Right atrium auricular region (tissue), 2 donors: Measurements from ENCODE around the gene SERINC4. TPM values are rescaled to one million over a fixed set of nuclear protein-coding genes. Genes with fewer than 3 reads are reported as not detected.
A peak's percentile ranks its signal among the peaks of the same experiment; 100 is the strongest.
"Not testable (repeated sequence)": the region's sequence is repeated elsewhere in the genome, so short reads cannot be mapped to it uniquely, and the experiment has no call there.

ENCODE experiments used
- DNase-seq: peaks from one replicate; pipeline ENCODE4 v3.0.0-alpha.2; 2019; ENCODE audit warnings: low spot score
- H3K27ac ChIP-seq, 2 donors: fragments of 200-600 bp; sonication (generic); 1 replicate in 1 of 2; 2 replicates in 1 of 2; pipeline ENCODE4 v1.5.1; 2016 to 2019
- H3K27me3 ChIP-seq, 2 donors: fragments of 200-600 bp; sonication (generic); one replicate each; pipeline versions ENCODE4 v1.5.1 to v1.6.0; 2017 to 2019
- H3K36me3 ChIP-seq: fragments of 200-600 bp; sonication (generic); one replicate; pipeline ENCODE4 v1.5.1; 2016
- H3K4me1 ChIP-seq, 2 donors: fragments of 200-600 bp; sonication (generic); one replicate each; pipeline versions ENCODE4 v1.5.1 to v1.6.0; 2017 to 2019
- H3K4me3 ChIP-seq, 2 donors: fragments of 200-600 bp; sonication (generic); 1 replicate in 1 of 2; 2 replicates in 1 of 2; pipeline ENCODE4 v1.5.1; 2017 to 2019; ENCODE audit warnings: mild to moderate bottlenecking in 1 of 2, moderate library complexity in 1 of 2
- H3K9me3 ChIP-seq, 2 donors: fragments of 200-600 bp; sonication (generic); one replicate each; pipeline ENCODE4 v1.5.1; 2019
- total RNA-seq, 2 donors: library from RNA; depleted of rRNA; stranded (reverse); fragments of >200 nt; gene quantifications; one replicate each; pipeline ENCODE4 v1.1.0, GENCODE V29; 2016
- TF ChIP-seq, protein P1 (sequence below), 2 donors: fragments of 200-600 bp; sonication (generic); IDR thresholded peaks; one replicate each; pipeline ENCODE4 v1.5.1; 2019; ENCODE audit warnings: antibody characterized with exemption in 2 of 2

SERINC4 gene
- total RNA-seq, 2 donors from 2014 or later: 0.71 TPM; not detected in 1

DNA sequence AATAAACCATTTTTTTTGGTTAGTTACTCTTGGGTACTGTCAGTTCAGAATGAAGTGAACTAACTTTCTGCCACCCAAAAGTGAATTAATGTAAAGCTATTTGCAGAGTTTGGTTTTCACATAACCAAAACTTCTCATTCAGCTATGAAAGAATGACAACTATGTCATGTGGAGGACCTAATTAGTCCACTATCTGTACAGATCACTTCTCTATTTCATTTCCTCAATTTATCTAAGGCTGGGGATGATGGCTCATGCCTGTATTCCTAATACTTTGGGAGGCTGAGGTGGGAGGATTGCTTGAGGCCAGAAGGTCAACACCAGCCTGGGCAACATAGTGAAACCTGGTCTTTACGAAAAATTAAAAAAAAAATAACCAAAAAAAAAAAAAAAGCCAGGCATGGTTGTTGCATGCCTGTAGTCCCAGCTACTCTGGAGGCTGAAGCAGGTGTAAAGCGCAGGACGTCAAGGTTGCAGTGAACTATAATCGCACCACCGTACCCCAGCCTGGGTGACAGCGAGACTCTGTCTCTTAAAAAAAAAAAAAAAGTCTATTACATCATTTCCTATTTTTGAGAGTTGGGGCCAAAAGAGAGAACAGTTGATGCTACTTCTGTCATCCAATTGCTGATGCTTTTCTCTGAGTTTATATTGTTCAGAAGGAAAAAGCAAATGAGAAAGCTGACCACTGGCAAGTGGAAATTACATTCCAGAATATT, 9.1 kb upstream of the SERINC4 start:
- Histone ChIP-seq H3K27ac (no peak overlapping the region), H3K36me3 (peaks cover 100% of the 10 kb centered on the region), H3K4me3 (no peak overlapping the region), H3K9me3 (no peaks in the 10 kb centered on the region), H3K27me3 (no peaks in the 10 kb centered on the region), H3K4me1 (no peaks in the 10 kb centered on the region)
- TF ChIP-seq, protein P1, sequence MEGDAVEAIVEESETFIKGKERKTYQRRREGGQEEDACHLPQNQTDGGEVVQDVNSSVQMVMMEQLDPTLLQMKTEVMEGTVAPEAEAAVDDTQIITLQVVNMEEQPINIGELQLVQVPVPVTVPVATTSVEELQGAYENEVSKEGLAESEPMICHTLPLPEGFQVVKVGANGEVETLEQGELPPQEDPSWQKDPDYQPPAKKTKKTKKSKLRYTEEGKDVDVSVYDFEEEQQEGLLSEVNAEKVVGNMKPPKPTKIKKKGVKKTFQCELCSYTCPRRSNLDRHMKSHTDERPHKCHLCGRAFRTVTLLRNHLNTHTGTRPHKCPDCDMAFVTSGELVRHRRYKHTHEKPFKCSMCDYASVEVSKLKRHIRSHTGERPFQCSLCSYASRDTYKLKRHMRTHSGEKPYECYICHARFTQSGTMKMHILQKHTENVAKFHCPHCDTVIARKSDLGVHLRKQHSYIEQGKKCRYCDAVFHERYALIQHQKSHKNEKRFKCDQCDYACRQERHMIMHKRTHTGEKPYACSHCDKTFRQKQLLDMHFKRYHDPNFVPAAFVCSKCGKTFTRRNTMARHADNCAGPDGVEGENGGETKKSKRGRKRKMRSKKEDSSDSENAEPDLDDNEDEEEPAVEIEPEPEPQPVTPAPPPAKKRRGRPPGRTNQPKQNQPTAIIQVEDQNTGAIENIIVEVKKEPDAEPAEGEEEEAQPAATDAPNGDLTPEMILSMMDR (IDR thresholded peaks at IDR 0.05): no peak
- DNase-seq: no peak

DNA sequence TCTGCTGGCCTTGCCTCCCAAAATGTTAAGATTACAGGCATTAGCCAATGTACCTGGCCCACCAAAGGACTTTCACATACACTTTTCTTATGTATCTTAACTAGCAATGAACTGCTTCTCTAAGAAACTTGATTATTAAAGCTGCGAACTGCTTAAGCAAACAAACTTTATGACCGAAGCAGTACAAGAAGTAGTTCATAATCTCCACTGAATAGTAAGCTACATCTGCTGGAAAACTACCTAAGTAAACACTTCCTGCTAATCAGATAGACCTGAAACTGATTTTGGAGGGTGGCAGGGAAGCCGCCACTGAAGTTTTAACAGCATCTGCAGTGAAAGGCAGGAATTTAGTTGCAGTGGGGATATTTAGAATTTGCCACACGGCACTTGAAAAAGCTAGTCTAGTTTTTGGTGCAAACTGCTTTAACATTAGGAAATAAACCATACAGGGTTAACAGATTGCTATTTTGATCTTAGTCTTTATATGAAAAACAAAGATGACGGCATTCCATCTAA, 8.5 kb upstream of the SERINC4 start:
- H3K27me3 ChIP-seq: no peaks in the 10 kb centered on the region
- no peak for DNase-seq
- H3K9me3 ChIP-seq: no peaks in the 10 kb centered on the region
- H3K27ac ChIP-seq: no peak overlapping the region
- H3K36me3 ChIP-seq: peaks cover 95% of the 10 kb centered on the region
- TF ChIP-seq, protein P1 (IDR thresholded peaks at IDR 0.05): no peak
- H3K4me3 ChIP-seq: no peak overlapping the region
- H3K4me1 ChIP-seq: no peaks in the 10 kb centered on the region

DNA sequence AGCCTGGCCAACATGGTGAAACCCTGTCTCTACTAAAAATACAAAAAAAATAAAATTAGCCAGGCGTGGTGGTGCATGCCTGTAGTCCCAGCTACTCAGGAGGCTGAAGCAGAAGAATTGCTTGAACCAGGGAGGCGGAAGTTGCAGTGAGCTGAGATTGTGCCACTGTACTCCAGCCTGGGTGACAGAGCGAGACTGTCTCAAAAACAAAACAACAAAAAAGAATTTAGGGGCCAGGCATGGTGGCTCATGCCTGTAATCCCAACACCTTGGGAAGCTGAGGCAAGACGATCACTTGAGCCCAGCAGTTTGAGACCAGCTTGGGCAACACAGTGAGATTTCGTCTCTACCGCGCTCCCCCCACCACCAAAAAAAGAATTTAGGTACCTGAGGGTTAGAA, 2.7 kb upstream of the SERINC4 start:
- not testable (repeated sequence) for H3K27ac ChIP-seq, DNase-seq, H3K4me3 ChIP-seq, H3K27me3 ChIP-seq, H3K9me3 ChIP-seq
- Histone ChIP-seq H3K36me3 (peaks cover 68% of the 10 kb centered on the region), H3K4me1 (peaks cover 0 to 24% of the 10 kb centered on the region in 2 donors)

DNA sequence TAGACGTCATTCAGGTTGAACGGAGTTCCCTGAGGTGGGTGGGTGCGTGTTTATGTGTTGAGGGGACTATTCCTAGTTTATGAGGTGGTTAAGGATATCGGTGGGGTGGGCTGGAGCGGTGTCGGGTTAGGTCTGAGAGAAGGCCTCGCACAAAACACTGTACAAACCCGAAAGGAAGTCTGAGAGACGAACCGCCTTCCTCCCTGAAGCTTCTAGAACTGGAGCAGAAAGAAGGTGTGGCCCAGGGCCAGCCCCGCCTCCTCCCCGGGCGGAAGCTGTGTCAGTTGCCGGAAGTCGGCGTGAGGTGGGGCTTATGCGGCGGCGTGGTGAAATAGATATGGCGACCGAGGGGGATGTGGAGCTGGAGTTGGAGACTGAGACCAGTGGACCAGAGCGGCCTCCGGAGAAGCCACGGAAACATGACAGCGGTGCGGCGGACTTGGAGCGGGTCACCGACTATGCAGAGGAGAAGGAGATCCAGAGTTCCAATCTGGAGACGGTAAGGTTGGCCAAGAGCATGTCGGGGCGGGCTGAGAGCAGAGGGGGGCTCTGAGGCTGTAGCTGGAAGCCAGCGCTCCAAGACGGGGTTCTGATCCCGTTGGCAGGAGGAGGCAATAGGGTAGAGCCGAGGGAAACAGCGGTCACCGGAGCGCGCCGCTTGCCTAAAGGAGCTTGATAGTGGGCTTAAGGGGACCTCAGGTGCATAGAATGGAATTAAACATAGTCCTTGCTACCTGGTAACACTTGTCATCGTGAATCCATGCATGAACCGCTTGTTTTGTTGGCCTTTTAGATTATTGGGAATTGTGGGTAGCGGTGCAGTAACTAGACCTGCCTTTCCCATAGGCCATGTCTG, 494 bp upstream of the SERINC4 start, which contains the start of gene HYPK:
TSS of gene HYPK (plus strand) at position 314 of the 856 bp plus-strand sequence. CDS start at position 338, 24 bp downstream.
- peaks cover 62% of the 10 kb centered on the region for H3K36me3 ChIP-seq
- H3K9me3 ChIP-seq: no peaks in the 10 kb centered on the region
- TF ChIP-seq, protein P1 (IDR thresholded peaks at IDR 0.05): no peak
- H3K27ac ChIP-seq: peak within 1 kb of the TSS; percentile 94 to 95
- peaks cover 0 to 42% of the 10 kb centered on the region in 2 donors for H3K4me1 ChIP-seq
- peak; percentile 96 for DNase-seq
- peak within 1 kb of the TSS; percentile 71 to 95 for H3K4me3 ChIP-seq
- H3K27me3 ChIP-seq: no peaks in the 10 kb centered on the region

DNA sequence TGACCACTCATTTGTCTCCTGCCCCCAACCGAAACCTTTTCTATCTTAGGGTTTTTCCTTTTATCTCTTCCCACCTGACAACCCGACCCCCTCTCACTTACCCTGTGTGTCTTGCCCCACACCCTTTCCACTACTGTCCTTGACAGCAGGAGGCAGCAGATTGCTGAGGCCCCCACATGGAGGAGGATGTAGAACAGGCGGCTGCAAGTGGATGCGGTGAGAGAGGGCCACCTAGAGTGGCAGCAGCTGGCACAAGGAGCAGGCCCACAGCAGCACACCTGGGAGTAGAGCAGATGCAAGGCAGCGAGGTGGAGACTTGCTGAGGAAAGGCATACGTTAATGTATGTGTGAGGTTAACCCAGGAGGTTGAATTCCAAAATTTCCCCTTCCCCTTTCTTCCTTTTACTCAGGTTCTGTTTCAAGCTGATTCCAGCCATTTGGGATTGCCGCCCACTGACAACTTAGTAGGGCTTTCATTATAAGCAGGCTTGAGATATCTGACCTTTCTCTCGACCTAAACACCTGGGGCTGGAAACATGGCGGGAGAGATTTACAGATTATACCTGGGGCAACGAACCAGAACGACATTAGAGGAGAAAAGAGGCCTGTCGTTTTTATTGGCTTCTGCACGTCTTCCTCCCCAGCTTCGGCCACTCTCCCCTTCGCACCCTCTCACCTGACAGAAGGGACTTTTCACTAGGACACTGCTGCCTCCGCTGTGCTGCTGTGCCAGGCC, 643 bp downstream of the SERINC4 start:
- no peak for DNase-seq
- H3K27me3 ChIP-seq: no peaks in the 10 kb centered on the region
- no peaks in the 10 kb centered on the region for H3K9me3 ChIP-seq
- peaks cover 0 to 54% of the 10 kb centered on the region in 2 donors for H3K4me1 ChIP-seq
- TF ChIP-seq, protein P1 (IDR thresholded peaks at IDR 0.05): no peak
- peak overlapping the region; percentile 94 to 95 for H3K27ac ChIP-seq
- no peak overlapping the region for H3K4me3 ChIP-seq
- H3K36me3 ChIP-seq: peaks cover 62% of the 10 kb centered on the region
